GM12878 (cell line): Measurements from ENCODE around the gene ZNF213. TPM values are rescaled to one million over a fixed set of nuclear protein-coding genes. Genes with fewer than 3 reads are reported as not detected.

ENCODE experiments used
- ATAC-seq: fragments of 200-7000 bp; cut with Tn5 transposase; 3 replicates; pipeline ENCODE4 v1.9.1; 2020; ENCODE audit warnings: mild to moderate bottlenecking, moderate library complexity
- BruUV-seq: library from RNA; stranded (reverse); fragments of 400-500 nt; replicated peaks from 2 replicates; lab custom pipeline; 2021; lab: Mats Ljungman, UMichigan
- CTCF ChIA-PET: fragments of 300-600 bp; sonication (Branson Sonifier 250); formaldehyde crosslinking; extraction: SDS; loops from one replicate; lab custom pipeline; 2021; ENCODE audit warnings: inconsistent platforms; lab: Yijun Ruan, JAX
- POLR2A ChIA-PET: fragments of 350-600 bp; formaldehyde crosslinking; extraction: SDS; loops from one replicate; lab custom pipeline; 2021; ENCODE audit warnings: inconsistent platforms; lab: Charles Lee
- RAD21 ChIA-PET: fragments of 300-600 bp; sonication (Branson Sonifier 250); formaldehyde crosslinking; loops from one replicate; lab custom pipeline; 2023; ENCODE audit warnings: antibody characterized with exemption; ENCODE audit not compliant: unreplicated experiment; lab: Charles Lee
- SMC1A ChIA-PET: fragments of 300-600 bp; sonication (Branson Sonifier 250); formaldehyde crosslinking; loops from one replicate; lab custom pipeline; 2023; ENCODE audit not compliant: unreplicated experiment, uncharacterized antibody; lab: Charles Lee
- DNase-seq: peaks from one replicate; pipeline ENCODE4 v3.0.0-alpha.2; 2011; ENCODE audit warnings: low read depth, low spot score
- FAIRE-seq: peaks from 3 replicates; lab custom pipeline; 2011; peaks lifted over from hg19 to GRCh38; lab: Jason Lieb, UNC
- H2AFZ ChIP-seq: 2 replicates; pipeline ENCODE4 v1.6.0; 2011; ENCODE audit warnings: low read depth, low read length, control low read depth; ENCODE audit not compliant: control insufficient read depth
- H3K27ac ChIP-seq: 2 replicates; pipeline ENCODE4 v1.5.1; 2011; ENCODE audit warnings: control low read depth; ENCODE audit not compliant: control insufficient read depth, insufficient read depth
- H3K27me3 ChIP-seq, 2 experiments: replicated peaks in 1 of 2; 2 replicates each; pipeline versions ENCODE4 v1.6.0 to v1.6.1; 2011; ENCODE audit warnings: low read length in 1 of 2; ENCODE audit not compliant: control insufficient read depth in 2 of 2, insufficient read depth in 2 of 2
- H3K36me3 ChIP-seq, 2 experiments: 2 replicates each; pipeline ENCODE4 v1.5.1; 2011; ENCODE audit warnings: low read length in 1 of 2; ENCODE audit not compliant: control insufficient read depth in 2 of 2, insufficient read depth in 2 of 2
- H3K4me1 ChIP-seq: 2 replicates; pipeline ENCODE4 v1.6.1; 2011; ENCODE audit warnings: mild to moderate bottlenecking, low read length, moderate library complexity, mixed read lengths; ENCODE audit not compliant: control insufficient read depth, insufficient read depth
- H3K4me2 ChIP-seq: 2 replicates; pipeline ENCODE4 v1.6.0; 2011; ENCODE audit warnings: control low read depth; ENCODE audit not compliant: control insufficient read depth, insufficient read depth
- H3K4me3 ChIP-seq: fragments of 200-600 bp; sonication (generic); 2 replicates; pipeline ENCODE4 v1.5.1; 2016
- H3K79me2 ChIP-seq: 2 replicates; pipeline ENCODE4 v1.6.0; 2011; ENCODE audit warnings: low read length; ENCODE audit not compliant: control insufficient read depth, insufficient read depth
- H3K9ac ChIP-seq: 2 replicates; pipeline ENCODE4 v1.8.0; 2011; ENCODE audit warnings: low read length, control low read depth, mixed read lengths; ENCODE audit not compliant: control insufficient read depth, insufficient read depth
- H3K9me3 ChIP-seq: replicated peaks from 3 replicates; pipeline ENCODE4 v1.5.1; 2011; ENCODE audit warnings: mild to moderate bottlenecking, low read length; ENCODE audit not compliant: control insufficient read depth, insufficient read depth
- H4K20me1 ChIP-seq: 2 replicates; pipeline ENCODE4 v1.6.0; 2011; ENCODE audit not compliant: control insufficient read depth, insufficient read depth
- CBX5 ChIP-seq: sonication (generic); IDR thresholded peaks from 2 replicates; pipeline ENCODE4 v1.6.1; 2016; ENCODE audit warnings: low read depth, moderate library complexity, mild to moderate bottlenecking, inconsistent platforms
- CHD2 ChIP-seq: IDR thresholded peaks from 2 replicates; pipeline ENCODE4 v1.6.1; 2011; ENCODE audit warnings: low read depth, low read length, improper control_type of control experiment, borderline replicate concordance
- DPF2 ChIP-seq: fragments of 450-650 bp; IDR thresholded peaks from 2 replicates; pipeline ENCODE4 v1.6.1; 2017; ENCODE audit warnings: mild to moderate bottlenecking
- EZH2 ChIP-seq: IDR thresholded peaks from 2 replicates; pipeline ENCODE4 v1.6.1; 2012; ENCODE audit warnings: low read depth, mild to moderate bottlenecking, control low read depth, inconsistent platforms, low read length, borderline replicate concordance; ENCODE audit not compliant: control insufficient read depth
- FOS ChIP-seq: IDR thresholded peaks from 3 replicates; pipeline ENCODE4 v1.6.1; 2011; ENCODE audit warnings: borderline replicate concordance; ENCODE audit not compliant: insufficient read length; ENCODE audit errors: extremely low read depth
- GABPA ChIP-seq: IDR thresholded peaks from 2 replicates; pipeline ENCODE4 v1.6.1; 2014; ENCODE audit warnings: antibody characterized with exemption, low read depth, mild to moderate bottlenecking, inconsistent platforms
- MEF2B ChIP-seq: fragments of 450-650 bp; IDR thresholded peaks from 2 replicates; pipeline ENCODE4 v1.6.1; 2018; ENCODE audit warnings: mild to moderate bottlenecking, moderate library complexity; ENCODE audit not compliant: partially characterized antibody, poor library complexity, severe bottlenecking
- MTA2 ChIP-seq: fragments of 450-650 bp; IDR thresholded peaks from 2 replicates; pipeline ENCODE4 v1.6.1; 2016; ENCODE audit warnings: low read depth, mild to moderate bottlenecking, moderate library complexity
- NFXL1 ChIP-seq: fragments of 450-650 bp; IDR thresholded peaks from 2 replicates; pipeline ENCODE4 v1.6.1; 2017; ENCODE audit warnings: antibody characterized with exemption, mild to moderate bottlenecking, borderline replicate concordance
- NFYB ChIP-seq: IDR thresholded peaks from 2 replicates; pipeline ENCODE4 v1.6.1; 2011; ENCODE audit warnings: low read depth, mild to moderate bottlenecking, low read length, improper control_type of control experiment, moderate library complexity; ENCODE audit not compliant: insufficient read depth
- NR2C1 ChIP-seq: fragments of 450-650 bp; IDR thresholded peaks from 2 replicates; pipeline ENCODE4 v1.6.1; 2017; ENCODE audit warnings: antibody characterized with exemption, mild to moderate bottlenecking, moderate library complexity
- PML ChIP-seq: IDR thresholded peaks from 2 replicates; pipeline ENCODE4 v1.6.1; 2012; ENCODE audit warnings: low read length, inconsistent platforms
- RAD51 ChIP-seq: fragments of 450-650 bp; IDR thresholded peaks from 2 replicates; pipeline ENCODE4 v1.6.1; 2016; ENCODE audit warnings: moderate library complexity, mild to moderate bottlenecking, inconsistent platforms
- RB1 ChIP-seq: fragments of 450-650 bp; formaldehyde crosslinking; IDR thresholded peaks from 2 replicates; pipeline ENCODE4 v1.6.1; 2017; ENCODE audit warnings: mild to moderate bottlenecking, borderline replicate concordance
- RBBP5 ChIP-seq: fragments of 200-600 bp; sonication (generic); conservative IDR thresholded peaks from 2 replicates; pipeline ENCODE4 v1.6.1; 2016
- SIN3A ChIP-seq: IDR thresholded peaks from 2 replicates; pipeline ENCODE4 v1.6.1; 2012; ENCODE audit warnings: low read depth, low read length, improper control_type of control experiment
- SMAD5 ChIP-seq: IDR thresholded peaks from 2 replicates; pipeline ENCODE4 v1.6.1; 2016; ENCODE audit warnings: antibody characterized with exemption, low read depth
- WGBS: methylation state at CpG from one replicate; pipeline ENCODE4 v1.1.6; 2016; ENCODE audit warnings: low lambda C conversion rate; ENCODE audit not compliant: insufficient replicate concordance, insufficient coverage; ENCODE audit errors: missing lambda C conversion rate; 5-methylcytosine and 5-hydroxymethylcytosine counted together
- in situ Hi-C: fragments of 300-500 bp; cut with MboI; formaldehyde crosslinking; loops from 9 replicates; pipeline ENCODE4 v1.14.3; 2018; ENCODE audit warnings: mixed read lengths
- intact Hi-C: fragments of 100-400 bp; cut with micrococcal nuclease; formaldehyde crosslinking; loops from one replicate; pipeline ENCODE4 v1.14.2; 2022; ENCODE audit not compliant: unreplicated experiment
- polyA plus RNA-seq, 11 experiments: library from polyadenylated mRNA; depleted of rRNA in 4 of 11; unstranded in 6 of 11; stranded (reverse) in 5 of 11; fragments of >200 nt; fragmentation: Nextera tagmentation in 4 of 11; fragmentation: Illumina TruSeq in 1 of 11; extraction: Ambion mirVana in 4 of 11; extraction: Trizol in 1 of 11; gene quantifications; 1 replicate in 1 of 11; 2 replicates in 10 of 11; pipeline versions ENCODE4 v1.2.1 to v1.2.3, GENCODE V29; 2011 to 2016; ENCODE audit warnings: inconsistent platforms in 2 of 11, missing spikeins in 2 of 11, low read depth in 1 of 11
- total RNA-seq, 4 experiments: library from RNA; depleted of rRNA in 3 of 4; stranded (reverse); fragments of >200 nt in 3 of 4; fragmentation: Illumina TruSeq in 1 of 4; extraction: Trizol in 1 of 4; gene quantifications; 2 replicates each; pipeline versions ENCODE4 v1.2.1 to v1.2.3, GENCODE V29; 2013 to 2021
- TF ChIP-seq, protein P1 (sequence below): IDR thresholded peaks from 2 replicates; pipeline ENCODE4 v1.6.1; 2012; ENCODE audit warnings: low read depth, low read length, improper control_type of control experiment

ZNF213 gene
- total and polyA plus RNA-seq, 10 of the 15 experiments (the other 5 are each of a cell fraction or from before 2014, with no cell fraction given), result 0.53 to 9.4 (median 1.1) TPM

- ChIA-PET SMC1A (interaction anchor here (0.7 to 1.8 kb wide), 4 partner anchors 11 to 17 kb away, joined by 3 to 7 read pairs (median 4); no protein-coding TSS in a partner anchor), POLR2A (interaction anchor here (1.4 kb wide), 1 partner anchor 16 kb away, joined by 5 read pairs; no protein-coding TSS in a partner anchor), RAD21 (interaction anchor here (1.5 kb wide), 1 partner anchor 16 kb away, joined by 7 read pairs; no protein-coding TSS in a partner anchor), CTCF (interaction anchor here (0.6 to 3.0 kb wide), 4 partner anchors 8 to 16 kb away, joined by 3 to 34 read pairs (median 3); no protein-coding TSS in a partner anchor)
- Histone ChIP-seq H3K27ac (no peak overlapping the region; the same call in 1 of the 2 replicates), H3K4me2 (peak overlapping the region; percentile 50), H3K9me3 (no peaks in the 10 kb centered on the region), H3K9ac (peak overlapping the region; percentile 38), H3K4me1 (no peaks in the 10 kb centered on the region; the same call in 1 of the 2 replicates), H3K4me3 (peak overlapping the region; percentile 55), H3K36me3 (no peaks in the 10 kb centered on the region), H3K27me3 (no peaks in the 10 kb centered on the region; a peak in 1 of 4 replicates), H2AFZ (peak overlapping the region; percentile 42), H3K79me2 (no peaks in the 10 kb centered on the region), H4K20me1 (no peaks in the 10 kb centered on the region)
- FAIRE-seq, result no peak
- no peak for TF ChIP-seq RB1
- no peak for TF ChIP-seq GABPA
- no peak for TF ChIP-seq SMAD5
- TF ChIP-seq DPF2, result no peak
- no peak for TF ChIP-seq EZH2
- no peak for TF ChIP-seq NFXL1
- no peak for TF ChIP-seq NFYB
- TF ChIP-seq RBBP5, result no peak
- TF ChIP-seq, protein P1, sequence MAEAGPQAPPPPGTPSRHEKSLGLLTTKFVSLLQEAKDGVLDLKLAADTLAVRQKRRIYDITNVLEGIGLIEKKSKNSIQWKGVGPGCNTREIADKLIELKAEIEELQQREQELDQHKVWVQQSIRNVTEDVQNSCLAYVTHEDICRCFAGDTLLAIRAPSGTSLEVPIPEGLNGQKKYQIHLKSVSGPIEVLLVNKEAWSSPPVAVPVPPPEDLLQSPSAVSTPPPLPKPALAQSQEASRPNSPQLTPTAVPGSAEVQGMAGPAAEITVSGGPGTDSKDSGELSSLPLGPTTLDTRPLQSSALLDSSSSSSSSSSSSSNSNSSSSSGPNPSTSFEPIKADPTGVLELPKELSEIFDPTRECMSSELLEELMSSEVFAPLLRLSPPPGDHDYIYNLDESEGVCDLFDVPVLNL, result no peak
- no peak for TF ChIP-seq FOS
- no peak for TF ChIP-seq CHD2
- no peak for TF ChIP-seq PML
- no peak for TF ChIP-seq NR2C1
- TF ChIP-seq CBX5, result no peak
- TF ChIP-seq MEF2B, result no peak
- TF ChIP-seq RAD51, result no peak
- TF ChIP-seq MTA2, result no peak
- TF ChIP-seq SIN3A, result no peak
- intact Hi-C loops, result no loop called here
- ATAC-seq, result no peak
- DNase-seq, result no peak
- in situ Hi-C loops, result no loop called here
- 35% methylated on average over 19 of the region's 19 CpGs for WGBS
- BruUV-seq, result no TSS peak
Measured at GRCh38 chr16:3112881-3113574, 21.8 kb upstream of the ZNF213 start.
